HS-5 (cell line): ENCODE measurements around the gene AP2A1.
A peak's percentile ranks its signal among the peaks of the same experiment; 100 is the strongest.
"Not testable (repeated sequence)": the region's sequence is repeated elsewhere in the genome, so short reads cannot be mapped to it uniquely, and the experiment has no call there.

Experiments used
- DNase-seq: peaks from one replicate; pipeline ENCODE4 v3.0.0-alpha.2; 2012; ENCODE audit warnings: low read depth

The AP2A1 gene

GRCh38 chr19:49812997-49813861, 46.4 kb downstream of the AP2A1 start, which contains the start of gene FUZ:
TSS of gene FUZ (minus strand) at chr19:49813292. CDS start at chr19:49813106, 186 bp downstream.
- DNase-seq: peak; percentile 97

DNA sequence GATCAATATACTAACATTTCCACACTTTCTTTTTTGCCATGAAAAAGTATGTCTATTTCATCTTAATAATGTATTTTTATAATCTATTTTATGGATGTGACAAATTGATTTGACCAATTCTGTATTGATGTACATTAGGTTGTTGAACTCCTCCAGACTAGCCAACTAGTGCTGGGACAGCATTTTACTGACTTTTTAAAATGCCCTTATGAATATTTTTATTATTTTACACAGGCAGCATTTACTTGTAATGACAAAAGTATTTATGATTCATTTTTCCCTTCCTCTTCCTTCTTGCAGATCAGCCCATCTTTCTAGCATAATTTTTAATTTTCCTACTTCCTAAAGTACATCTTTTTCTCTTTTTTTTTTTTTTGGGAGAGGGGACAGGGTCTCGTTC, 47.2 kb downstream of the AP2A1 start:
- no peak for DNase-seq

DNA sequence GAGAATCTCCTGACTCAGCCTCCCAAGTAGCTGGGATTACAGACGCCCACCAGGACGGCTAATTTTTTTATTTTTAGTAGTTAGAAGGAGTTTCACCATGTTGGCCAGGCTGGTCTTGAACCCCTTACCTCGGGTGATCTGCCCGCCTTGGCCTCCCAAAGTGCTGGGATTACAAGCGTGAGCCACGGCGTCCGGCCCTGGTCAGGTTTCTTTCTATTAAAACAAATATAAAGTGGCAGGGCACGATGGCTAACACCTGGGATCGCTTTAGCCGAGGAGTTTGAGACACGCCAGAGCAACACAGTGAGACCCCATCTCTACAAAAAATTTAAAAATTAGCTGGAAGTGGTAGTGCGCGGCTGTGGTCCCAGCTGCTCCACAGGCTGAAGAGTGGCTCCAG, 49.8 kb downstream of the AP2A1 start:
- no peak for DNase-seq

DNA sequence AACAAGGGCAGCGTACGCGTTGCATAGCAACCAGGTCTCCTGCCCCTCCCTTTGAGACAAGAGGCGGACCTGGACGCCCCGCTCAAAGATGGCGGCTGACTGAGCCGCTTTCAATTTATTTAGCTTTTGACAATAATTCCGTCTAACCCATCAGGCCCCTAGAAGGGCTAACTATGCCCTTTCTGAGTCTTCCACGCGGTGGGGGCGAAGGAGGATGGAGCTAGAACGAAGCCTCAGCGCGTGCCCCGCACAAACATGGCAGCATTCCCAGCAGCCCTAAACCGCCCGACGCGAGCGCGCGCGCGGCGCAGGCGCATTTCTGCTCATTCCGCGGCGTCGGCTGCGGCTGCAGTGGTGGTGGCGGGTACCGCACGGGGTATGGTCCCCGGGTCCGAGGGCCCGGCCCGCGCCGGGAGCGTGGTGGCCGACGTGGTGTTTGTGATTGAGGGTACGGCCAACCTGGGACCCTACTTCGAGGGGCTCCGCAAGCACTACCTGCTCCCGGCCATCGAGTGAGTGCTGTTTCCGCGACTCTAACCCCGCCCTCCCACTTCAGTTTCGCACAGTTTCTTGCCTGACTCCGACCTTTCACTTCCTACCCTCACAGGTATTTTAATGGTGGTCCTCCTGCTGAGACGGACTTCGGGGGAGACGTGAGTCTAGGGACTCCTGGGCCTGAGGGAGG, 51.3 kb downstream of the AP2A1 start, which contains the start of gene MED25:
Gene MED25 (plus strand): TSS at position 326 of the 685 bp plus-strand sequence. CDS start 53 bp downstream, at position 379.
- DNase-seq: peak; percentile 88

DNA sequence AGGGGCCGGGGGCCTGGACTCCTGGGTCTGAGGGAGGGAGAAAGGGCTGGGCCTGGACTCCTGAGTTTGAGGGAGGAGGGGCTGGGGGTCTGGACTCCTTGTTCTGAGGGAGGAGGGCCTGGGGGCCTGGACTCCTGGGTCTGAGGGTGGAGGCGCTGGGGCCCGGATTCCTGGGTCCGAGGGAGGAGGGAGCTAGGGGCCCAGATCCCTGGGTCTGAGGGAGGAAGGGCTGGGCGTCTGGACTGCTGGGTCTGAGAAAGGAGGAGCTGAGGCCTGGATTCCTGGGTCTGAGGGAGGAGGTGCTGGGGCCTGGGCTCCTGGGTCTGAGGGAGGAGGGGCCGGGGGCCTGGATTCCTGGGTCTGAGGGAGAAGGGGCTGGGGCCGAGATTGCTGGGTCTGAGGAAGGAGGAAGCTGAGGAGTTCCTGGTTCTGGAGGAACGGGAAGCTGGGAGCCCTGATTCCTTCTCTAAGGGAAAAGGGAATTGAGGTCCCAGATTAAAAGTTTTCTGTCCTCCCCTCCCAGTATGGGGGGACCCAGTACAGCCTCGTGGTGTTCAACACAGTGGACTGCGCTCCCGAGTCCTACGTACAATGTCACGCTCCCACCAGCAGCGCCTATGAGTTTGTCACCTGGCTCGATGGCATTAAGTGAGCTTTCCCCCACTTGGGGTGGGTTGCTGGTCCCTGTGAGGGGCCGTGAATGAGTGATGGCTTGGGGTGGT, 52.0 kb downstream of the AP2A1 start:
- DNase-seq: no peak

- not testable (repeated sequence) for DNase-seq
These were observed 52.8 kb downstream of the AP2A1 start for GRCh38 chr19:49819452-49820115.

DNA sequence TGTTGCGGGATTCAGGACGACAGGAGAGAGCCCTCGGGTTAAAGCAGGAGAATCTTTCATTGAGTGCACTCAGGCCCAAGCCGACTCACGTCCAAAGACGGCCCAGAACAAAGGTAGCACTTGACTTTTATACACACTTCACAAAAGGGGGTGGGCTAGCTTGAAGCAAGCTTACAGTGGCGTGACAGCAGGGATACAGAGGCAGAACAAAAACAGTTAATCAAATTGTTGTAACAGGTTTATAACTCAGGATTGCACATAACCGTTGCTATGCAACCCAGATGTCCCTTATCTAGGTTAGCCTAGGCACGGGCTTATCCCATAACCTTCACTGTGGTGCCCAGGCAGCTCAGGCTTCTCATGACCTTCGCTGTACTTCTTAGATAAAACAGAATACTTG, 53.3 kb downstream of the AP2A1 start:
- DNase-seq: no peak

DNA sequence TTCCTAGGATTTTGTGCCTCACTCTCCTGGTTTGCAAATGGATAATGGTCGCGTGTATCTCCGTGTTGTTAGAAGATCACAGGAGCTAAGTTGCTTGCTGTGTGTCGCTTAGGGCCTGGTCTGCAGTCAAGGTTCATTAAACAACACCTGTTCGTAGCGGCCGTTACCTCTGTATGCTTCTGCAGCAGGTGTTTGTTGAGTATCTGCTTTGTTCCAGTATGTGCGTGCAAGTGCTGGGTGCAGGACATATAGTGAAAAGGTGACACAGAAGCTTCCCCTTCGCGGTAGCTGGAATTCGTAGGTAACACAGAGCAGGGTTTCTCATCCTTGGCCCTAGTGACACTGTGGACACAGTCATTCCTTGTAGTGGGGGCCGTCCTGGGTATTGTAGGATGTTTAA, 56.7 kb downstream of the AP2A1 start:
- no peak for DNase-seq

GRCh38 chr19:49824662-49825061, 57.9 kb downstream of the AP2A1 start:
- DNase-seq: no peak

- no peak for DNase-seq
These were observed 60.2 kb downstream of the AP2A1 start for GRCh38 chr19:49827034-49827433.

DNA sequence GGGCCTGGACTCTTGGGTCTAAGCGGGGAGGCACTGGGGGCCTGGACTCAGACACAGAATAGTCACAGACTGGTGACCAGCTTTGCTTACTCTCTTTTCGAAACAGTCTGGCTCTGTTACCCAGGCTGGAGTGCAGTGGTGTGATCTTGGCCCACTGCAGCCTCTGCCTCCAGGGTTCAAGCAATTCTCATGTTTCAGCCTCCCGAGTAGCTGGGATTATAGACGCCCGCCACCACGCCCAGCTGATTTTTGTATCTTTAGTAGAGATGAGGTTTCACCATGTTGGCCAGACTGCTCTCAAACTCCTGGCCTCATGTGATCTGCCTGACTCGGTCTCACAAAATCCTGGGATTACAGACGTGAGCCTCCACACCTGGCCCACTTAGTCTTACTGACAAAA, 62.4 kb downstream of the AP2A1 start:
- no peak for DNase-seq

- no peak for DNase-seq
These were observed 62.9 kb downstream of the AP2A1 start for GRCh38 chr19:49829721-49830120.

GRCh38 chr19:49830766-49831165, 64.0 kb downstream of the AP2A1 start:
- no peak for DNase-seq

GRCh38 chr19:49831592-49831991, 64.8 kb downstream of the AP2A1 start:
- no peak for DNase-seq

DNA sequence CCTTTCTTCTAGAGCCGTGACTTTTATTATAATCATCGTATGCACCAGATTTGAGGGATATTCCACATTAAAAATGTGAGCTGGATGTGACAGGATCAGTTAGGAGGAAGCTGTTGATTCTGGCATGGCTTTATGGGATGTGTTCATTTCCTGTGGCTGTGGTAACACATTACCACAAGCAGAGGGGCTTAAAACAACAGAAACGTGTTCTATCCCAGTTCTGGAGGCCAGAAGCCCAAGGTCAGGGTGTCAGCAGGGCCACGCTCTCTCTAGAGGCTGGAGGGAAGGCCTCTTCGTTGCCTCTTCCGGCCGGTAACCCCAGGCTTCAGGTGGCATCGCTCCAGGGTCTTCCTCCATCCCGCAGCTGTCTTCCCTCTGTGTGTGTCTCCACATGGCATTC, 65.8 kb downstream of the AP2A1 start:
- no peak for DNase-seq

DNA sequence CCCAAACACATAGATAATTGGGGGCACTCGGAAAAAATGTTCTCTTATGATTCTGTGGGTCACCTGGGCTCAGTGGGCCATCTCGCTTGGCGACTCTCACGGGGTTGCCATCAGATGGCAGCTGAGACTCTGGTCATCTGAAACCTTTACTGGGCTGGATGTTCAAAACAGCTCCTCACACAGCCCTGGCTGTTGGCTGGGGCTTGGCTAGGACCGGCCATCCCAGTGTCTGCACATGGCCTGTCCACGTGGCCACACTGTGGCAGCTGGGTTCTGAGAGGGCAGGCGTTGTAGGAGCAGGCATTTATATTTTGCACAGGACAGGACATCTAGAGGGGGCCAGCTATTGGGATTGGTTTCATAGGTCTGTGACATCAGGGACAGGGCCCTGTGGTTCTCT, 66.8 kb downstream of the AP2A1 start:
- DNase-seq: no peak

DNA sequence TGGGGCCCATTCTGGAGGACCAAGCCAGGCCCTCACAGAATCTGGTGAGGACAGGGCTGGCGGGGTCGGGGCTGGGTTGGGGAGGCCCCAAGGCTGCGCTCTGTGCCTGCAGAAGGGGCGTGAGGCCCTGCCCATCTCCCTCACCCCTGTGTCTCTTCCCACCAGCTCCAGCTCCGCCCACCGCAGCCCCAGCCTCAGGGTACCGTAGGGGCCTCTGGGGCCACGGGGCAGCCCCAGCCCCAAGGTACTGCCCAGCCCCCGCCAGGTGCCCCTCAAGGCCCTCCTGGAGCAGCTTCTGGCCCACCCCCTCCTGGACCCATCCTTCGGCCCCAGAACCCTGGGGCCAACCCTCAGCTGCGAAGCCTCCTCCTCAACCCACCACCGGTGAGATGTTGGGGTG, 68.8 kb downstream of the AP2A1 start:
- no peak for DNase-seq

GRCh38 chr19:49836176-49837008, 69.6 kb downstream of the AP2A1 start:
- no peak for DNase-seq

- no peak for DNase-seq
These were observed 70.2 kb downstream of the AP2A1 start for GRCh38 chr19:49837009-49837310.

- no peak for DNase-seq
These were observed 70.6 kb downstream of the AP2A1 start for GRCh38 chr19:49837425-49837824.

GRCh38 chr19:49838885-49839588, 72.2 kb downstream of the AP2A1 start:
- DNase-seq: no peak
